ENCODE results near the gene AGPAT3.
"Not testable (repeated sequence)": the region's sequence is repeated elsewhere in the genome, so short reads cannot be mapped to it uniquely, and the experiment has no call there.

The AGPAT3 gene

GRCh38 chr21:43884861-43885417 is 19.9 kb downstream of the AGPAT3 start:
- FAIRE-seq: no peak

GRCh38 chr21:43885721-43886120 is 20.7 kb downstream of the AGPAT3 start:
- FAIRE-seq: no peak

- no peak for FAIRE-seq
These were observed 21.5 kb downstream of the AGPAT3 start for GRCh38 chr21:43886565-43886964.

- no peak for FAIRE-seq
These were observed 24.0 kb downstream of the AGPAT3 start for GRCh38 chr21:43889069-43889468.

- FAIRE-seq: no peak
These were observed 25.0 kb downstream of the AGPAT3 start for GRCh38 chr21:43890042-43890441.

- FAIRE-seq: no peak
These were observed 27.3 kb downstream of the AGPAT3 start for GRCh38 chr21:43892334-43892733.

GRCh38 chr21:43892984-43893535 is 28.0 kb downstream of the AGPAT3 start:
- no peak for FAIRE-seq

GRCh38 chr21:43893536-43894205 is 28.6 kb downstream of the AGPAT3 start:
- no peak for FAIRE-seq

GRCh38 chr21:43894206-43894577 is 29.2 kb downstream of the AGPAT3 start:
- FAIRE-seq: no peak

GRCh38 chr21:43895196-43895595 is 30.2 kb downstream of the AGPAT3 start:
- FAIRE-seq: no peak

GRCh38 chr21:43896696-43897299 is 31.8 kb downstream of the AGPAT3 start:
- not testable (repeated sequence) for FAIRE-seq

GRCh38 chr21:43899307-43900077 is 34.5 kb downstream of the AGPAT3 start:
- no peak for FAIRE-seq

GRCh38 chr21:43900078-43900385 is 35.0 kb downstream of the AGPAT3 start:
- no peak for FAIRE-seq

GRCh38 chr21:43900690-43901089 is 35.7 kb downstream of the AGPAT3 start:
- FAIRE-seq: no peak

GRCh38 chr21:43902441-43902840 is 37.4 kb downstream of the AGPAT3 start:
- no peak for FAIRE-seq

- no peak for FAIRE-seq
These were observed 38.5 kb downstream of the AGPAT3 start for GRCh38 chr21:43903451-43904091.

- no peak for FAIRE-seq
These were observed 39.3 kb downstream of the AGPAT3 start for GRCh38 chr21:43904331-43904781.

- FAIRE-seq: no peak
These were observed 40.9 kb downstream of the AGPAT3 start for GRCh38 chr21:43905726-43906455.

GRCh38 chr21:43906585-43907370 is 41.8 kb downstream of the AGPAT3 start:
- no peak for FAIRE-seq

GRCh38 chr21:43907751-43908150 is 42.7 kb downstream of the AGPAT3 start:
- FAIRE-seq: no peak

GRCh38 chr21:43908167-43908566 is 43.1 kb downstream of the AGPAT3 start:
- no peak for FAIRE-seq

Data from A204.1 (cell line).